NCI-H1694 (cell line): Measurements from ENCODE around the gene ATOX1.
"Not testable (repeated sequence)": the region's sequence is repeated elsewhere in the genome, so short reads cannot be mapped to it uniquely, and the experiment has no call there.

Experiments
- DNase-seq: peaks from one replicate; lab custom pipeline; 2025; lab: John Stamatoyannopoulos, UW

ATOX1 gene

GRCh38 chr5:151733358-151734063 lies 24.9 kb downstream of the ATOX1 start:
- no peak for DNase-seq

GRCh38 chr5:151730381-151730780 lies 28.1 kb downstream of the ATOX1 start:
- DNase-seq, result no peak

GRCh38 chr5:151729597-151729996 lies 28.8 kb downstream of the ATOX1 start:
- DNase-seq, result not testable (repeated sequence)

- DNase-seq, result no peak
These were observed 34.1 kb downstream of the ATOX1 start for GRCh38 chr5:151724360-151724759.

- no peak for DNase-seq
These were observed 35.9 kb downstream of the ATOX1 start for GRCh38 chr5:151722546-151722945.

GRCh38 chr5:151721812-151722391 lies 36.5 kb downstream of the ATOX1 start:
- no peak for DNase-seq

GRCh38 chr5:151721087-151721646 lies 37.3 kb downstream of the ATOX1 start:
- DNase-seq, result no peak

GRCh38 chr5:151720215-151720614 lies 38.2 kb downstream of the ATOX1 start:
- DNase-seq, result no peak

GRCh38 chr5:151719228-151720000 lies 39.0 kb downstream of the ATOX1 start:
- peak; percentile 16 for DNase-seq

- DNase-seq, result no peak
These were observed 39.8 kb downstream of the ATOX1 start for GRCh38 chr5:151718646-151719045.

GRCh38 chr5:151718153-151718552 lies 40.3 kb downstream of the ATOX1 start:
- no peak for DNase-seq

GRCh38 chr5:151717416-151717815 lies 41.0 kb downstream of the ATOX1 start:
- DNase-seq, result no peak

GRCh38 chr5:151709109-151709735 lies 49.2 kb downstream of the ATOX1 start:
- DNase-seq, result no peak

- no peak for DNase-seq
These were observed 50.3 kb downstream of the ATOX1 start for GRCh38 chr5:151708126-151708525.

GRCh38 chr5:151707567-151707966 lies 50.9 kb downstream of the ATOX1 start:
- DNase-seq, result no peak

GRCh38 chr5:151706906-151707305 lies 51.5 kb downstream of the ATOX1 start:
- DNase-seq, result no peak

GRCh38 chr5:151703780-151704179 lies 54.7 kb downstream of the ATOX1 start:
- no peak for DNase-seq

- peak; percentile 55 for DNase-seq
These were observed 55.2 kb downstream of the ATOX1 start for GRCh38 chr5:151703227-151703626.

GRCh38 chr5:151700820-151701219 lies 57.6 kb downstream of the ATOX1 start:
- no peak for DNase-seq

GRCh38 chr5:151700296-151700695 lies 58.1 kb downstream of the ATOX1 start:
- no peak for DNase-seq

GRCh38 chr5:151699071-151699901 lies 59.1 kb downstream of the ATOX1 start:
- no peak for DNase-seq
